ENCODE data around the gene STX8.

DNA sequence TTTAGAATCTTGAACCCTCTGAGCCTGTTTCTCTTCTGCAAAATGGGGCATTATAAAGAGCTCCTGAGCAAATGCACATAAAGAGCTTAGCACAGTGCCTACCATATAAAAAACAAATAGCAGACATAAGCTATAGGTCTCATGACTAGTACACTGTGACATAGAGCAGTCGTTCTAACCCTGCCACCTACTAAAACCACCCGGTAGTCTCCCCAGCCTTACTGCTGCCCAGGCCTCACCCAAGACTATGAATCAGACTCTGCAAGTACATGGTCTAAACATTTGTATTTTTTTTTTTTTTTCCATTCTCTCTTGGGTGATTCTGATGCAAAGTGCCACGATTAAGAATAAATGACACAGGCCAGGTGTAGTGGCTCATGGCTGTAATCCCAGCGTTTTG lies 33.9 kb downstream of the STX8 start:
- TF ChIP-seq CTCF (IDR thresholded peaks at IDR 0.05) (no peak), POLR2A (IDR thresholded peaks at IDR 0.05) (no peak)
